ENCODE measurements around the gene FANCL.
A peak's percentile ranks its signal among the peaks of the same experiment; 100 is the strongest.
"Not testable (repeated sequence)": the region's sequence is repeated elsewhere in the genome, so short reads cannot be mapped to it uniquely, and the experiment has no call there.

FANCL gene

DNA sequence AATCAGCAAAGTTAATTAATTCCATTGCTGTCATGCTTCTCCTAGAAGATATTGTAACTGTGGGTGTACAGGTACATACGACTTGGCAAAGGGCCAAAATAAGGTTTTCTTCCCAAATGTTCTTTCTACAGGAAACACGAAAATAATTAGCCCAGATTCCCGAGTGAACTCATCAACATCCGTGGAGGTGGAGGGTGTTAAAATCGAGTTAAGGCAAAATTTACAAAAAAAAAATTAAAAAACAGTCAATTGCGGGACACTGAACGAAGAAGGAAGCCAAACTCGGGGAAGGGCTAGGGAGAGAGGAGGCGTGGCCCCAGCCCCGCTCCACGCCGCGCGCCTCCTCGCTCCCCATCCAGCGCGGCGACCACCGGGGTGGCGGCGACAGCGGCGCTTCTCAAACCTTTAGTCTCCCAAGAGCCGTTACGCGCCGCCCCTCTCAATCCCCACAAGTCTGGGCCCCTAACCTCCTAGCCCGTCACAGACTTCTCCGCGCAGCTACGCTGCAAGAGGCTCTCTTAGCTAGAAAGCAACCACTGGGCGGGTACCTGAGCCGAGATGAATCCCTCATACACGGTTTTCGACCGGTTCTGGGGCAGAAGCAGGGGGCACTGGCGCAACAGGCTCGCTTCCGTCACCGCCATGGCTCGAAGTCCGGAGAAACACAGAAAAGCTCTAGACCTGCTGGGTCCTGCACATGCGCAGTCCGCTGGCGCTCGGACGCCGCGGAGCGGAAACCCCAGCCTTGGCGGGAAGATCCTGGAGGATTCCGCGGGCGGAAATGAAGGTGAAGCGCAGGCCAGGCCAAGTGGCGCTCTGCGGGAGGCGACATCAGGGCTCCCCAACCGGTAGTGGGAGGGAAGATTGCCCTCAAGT, at the start of gene FANCL:
FANCL (minus strand) TSS at position 656 of the 876 bp plus-strand sequence; CDS start at position 644, 12 bp downstream.
- peak; percentile 65 to 73 for DNase-seq (ENCODE audit: extremely low read depth in 1 of 2, low read depth in 1 of 2)

DNA sequence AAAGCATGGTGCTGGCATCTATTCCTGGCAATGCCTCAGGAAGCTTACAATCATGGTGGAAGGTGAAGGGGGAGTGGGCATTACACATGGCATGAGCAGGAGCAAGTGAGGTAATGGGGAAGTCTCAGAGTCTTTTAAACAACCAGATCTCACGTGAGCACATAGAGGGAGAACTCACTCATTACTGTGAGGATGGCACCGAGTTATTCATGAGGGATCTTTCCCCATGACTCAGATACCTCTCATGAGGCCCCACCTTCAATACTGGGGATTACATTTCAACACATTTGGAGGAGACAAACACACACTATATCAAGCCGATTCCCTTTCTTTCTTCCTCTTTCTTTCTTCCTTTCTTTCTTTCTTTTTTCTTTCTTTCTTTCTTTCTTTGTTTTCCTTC, 47.9 kb upstream of the FANCL start:
- no peak for DNase-seq (ENCODE audit: extremely low read depth in 1 of 2, low read depth in 1 of 2)

DNA sequence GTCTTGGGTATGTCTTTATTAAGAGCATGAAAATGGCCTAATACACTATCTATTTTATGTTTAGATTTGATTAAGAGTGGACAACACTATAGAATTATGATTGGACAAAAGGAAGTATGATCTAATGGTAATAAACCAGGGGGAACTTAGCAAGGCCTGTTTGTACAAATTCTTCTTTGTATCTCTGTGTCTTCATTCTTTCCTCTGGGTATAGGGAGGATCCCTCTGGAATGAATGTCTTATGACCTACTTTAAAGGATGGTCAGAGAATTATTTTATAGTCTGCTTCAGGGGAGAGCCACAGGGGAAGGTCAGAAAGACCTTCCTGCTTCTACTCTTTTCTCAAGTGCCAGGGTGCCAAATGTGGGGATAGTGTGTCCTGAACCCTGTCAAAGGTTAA, 42.8 kb upstream of the FANCL start:
- DNase-seq (ENCODE audit: extremely low read depth in 1 of 2, low read depth in 1 of 2) = no peak

DNA sequence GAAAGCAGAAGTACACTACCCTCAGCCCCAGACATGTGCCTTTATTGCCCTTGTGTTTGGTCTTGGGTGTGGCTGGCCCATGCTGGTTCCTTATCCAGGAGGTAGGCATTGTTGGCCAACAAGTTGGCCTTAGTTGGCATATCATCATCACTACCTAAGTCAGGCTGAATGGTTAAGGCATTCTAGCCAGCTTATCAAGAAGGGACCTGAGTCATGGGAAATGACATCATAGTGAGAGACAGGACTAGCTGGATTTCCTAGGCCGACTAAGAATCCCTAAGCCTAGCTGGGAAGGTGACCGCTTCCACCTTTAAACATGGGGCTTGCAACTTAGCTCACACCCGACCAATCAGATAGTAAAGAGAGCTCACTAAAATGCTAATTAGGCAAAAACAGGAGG, 34.0 kb upstream of the FANCL start:
- not testable (repeated sequence) for DNase-seq (ENCODE audit: extremely low read depth in 1 of 2, low read depth in 1 of 2)

DNA sequence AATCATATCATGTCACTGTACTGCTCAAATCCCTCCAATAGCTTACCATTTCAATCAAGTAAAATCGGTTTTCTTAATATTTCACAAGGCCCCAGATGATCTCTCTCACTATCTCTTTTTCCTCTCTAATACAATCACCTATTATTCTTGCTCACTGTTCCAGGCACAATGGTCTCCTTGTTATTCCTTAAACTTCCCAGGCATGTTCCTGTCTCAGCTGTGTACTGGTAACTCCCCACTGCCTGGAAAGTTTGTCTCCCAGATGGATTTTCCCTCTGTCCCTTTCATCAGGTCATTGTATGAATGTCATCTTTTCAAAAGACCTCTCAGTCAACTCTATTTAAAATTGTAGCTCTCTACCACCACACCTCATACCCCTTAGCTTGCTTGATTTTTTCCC, 30.7 kb upstream of the FANCL start:
- DNase-seq (ENCODE audit: extremely low read depth in 1 of 2, low read depth in 1 of 2) = no peak

DNA sequence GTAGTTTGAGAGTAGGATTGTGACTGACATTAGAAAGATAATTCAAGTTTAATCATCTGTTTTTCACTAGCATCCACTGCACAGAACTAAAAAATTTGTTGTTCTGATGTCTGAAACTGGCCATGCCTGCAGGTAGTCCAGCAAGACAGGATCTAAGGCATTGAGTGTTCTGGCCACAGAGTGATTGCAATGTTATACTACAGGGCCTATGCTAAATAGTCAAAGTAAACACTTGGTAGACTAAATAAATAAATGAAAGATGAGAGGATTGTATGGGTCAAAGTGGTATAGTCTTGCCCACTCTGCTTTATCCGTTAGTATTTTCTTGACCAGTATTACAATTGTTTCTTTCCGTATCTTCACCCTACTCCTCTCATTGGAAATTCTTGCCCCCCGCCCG, 27.6 kb upstream of the FANCL start:
- DNase-seq (ENCODE audit: extremely low read depth in 1 of 2, low read depth in 1 of 2) = no peak

DNA sequence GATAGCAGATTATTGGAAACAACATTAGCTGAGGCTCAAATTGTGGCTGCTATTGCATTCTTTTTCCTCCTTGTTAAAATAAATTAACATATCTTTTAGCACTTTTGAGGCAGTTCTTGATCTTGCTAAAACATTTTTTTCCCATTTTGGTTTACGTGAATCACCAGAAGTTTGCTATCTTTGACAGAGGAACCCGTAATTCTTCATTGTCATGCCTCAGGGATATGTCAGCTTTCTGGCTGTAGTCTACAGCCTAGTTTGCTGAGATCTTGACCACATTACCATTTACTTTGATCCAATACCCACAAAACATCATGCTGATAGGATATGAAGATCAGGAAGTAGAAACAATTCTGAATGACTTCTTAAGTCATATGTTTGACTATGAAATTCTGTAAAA, 25.1 kb upstream of the FANCL start:
- no peak for DNase-seq (ENCODE audit: extremely low read depth in 1 of 2, low read depth in 1 of 2)

DNA sequence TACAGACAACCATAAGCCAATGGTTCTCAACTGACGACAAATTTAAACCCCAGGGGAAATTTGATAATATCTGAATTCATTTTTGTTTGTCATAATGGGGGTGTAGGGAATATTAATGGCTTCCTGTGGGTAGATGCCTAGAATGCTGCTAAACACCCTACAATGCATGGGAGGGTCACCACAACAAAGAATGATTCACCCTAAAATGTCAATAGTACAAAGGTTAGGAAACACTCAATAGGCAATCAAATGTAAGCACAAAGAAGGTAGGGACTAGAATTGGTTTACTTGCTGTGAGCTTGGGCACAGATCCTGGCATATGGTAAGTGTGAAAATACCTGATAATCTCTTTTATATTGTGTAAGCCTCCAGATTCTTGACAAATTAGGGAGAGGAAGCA, 20.1 kb upstream of the FANCL start:
- no peak for DNase-seq (ENCODE audit: extremely low read depth in 1 of 2, low read depth in 1 of 2)

DNA sequence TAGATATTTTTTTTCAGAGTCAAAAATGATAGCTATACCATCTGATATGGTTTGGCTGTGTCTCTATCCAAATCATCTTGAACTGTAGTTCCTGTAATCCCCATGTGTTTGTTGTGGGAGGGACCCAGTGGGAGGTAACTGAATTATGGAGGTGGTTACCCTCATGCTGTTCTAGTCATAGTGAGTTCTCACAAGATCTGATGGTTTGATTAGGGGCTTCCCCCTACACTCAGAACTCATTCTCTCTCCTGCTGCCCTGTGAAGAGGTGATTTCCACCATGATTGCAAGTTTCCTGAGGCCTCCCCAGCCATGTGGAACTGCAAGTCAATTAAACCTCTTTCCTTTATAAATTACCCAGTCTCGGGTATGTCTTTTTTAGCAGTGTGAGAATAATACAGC, 17.3 kb upstream of the FANCL start:
- peak in 1 of 2 donors; percentile 13 for DNase-seq (ENCODE audit: extremely low read depth in 1 of 2, low read depth in 1 of 2)

DNA sequence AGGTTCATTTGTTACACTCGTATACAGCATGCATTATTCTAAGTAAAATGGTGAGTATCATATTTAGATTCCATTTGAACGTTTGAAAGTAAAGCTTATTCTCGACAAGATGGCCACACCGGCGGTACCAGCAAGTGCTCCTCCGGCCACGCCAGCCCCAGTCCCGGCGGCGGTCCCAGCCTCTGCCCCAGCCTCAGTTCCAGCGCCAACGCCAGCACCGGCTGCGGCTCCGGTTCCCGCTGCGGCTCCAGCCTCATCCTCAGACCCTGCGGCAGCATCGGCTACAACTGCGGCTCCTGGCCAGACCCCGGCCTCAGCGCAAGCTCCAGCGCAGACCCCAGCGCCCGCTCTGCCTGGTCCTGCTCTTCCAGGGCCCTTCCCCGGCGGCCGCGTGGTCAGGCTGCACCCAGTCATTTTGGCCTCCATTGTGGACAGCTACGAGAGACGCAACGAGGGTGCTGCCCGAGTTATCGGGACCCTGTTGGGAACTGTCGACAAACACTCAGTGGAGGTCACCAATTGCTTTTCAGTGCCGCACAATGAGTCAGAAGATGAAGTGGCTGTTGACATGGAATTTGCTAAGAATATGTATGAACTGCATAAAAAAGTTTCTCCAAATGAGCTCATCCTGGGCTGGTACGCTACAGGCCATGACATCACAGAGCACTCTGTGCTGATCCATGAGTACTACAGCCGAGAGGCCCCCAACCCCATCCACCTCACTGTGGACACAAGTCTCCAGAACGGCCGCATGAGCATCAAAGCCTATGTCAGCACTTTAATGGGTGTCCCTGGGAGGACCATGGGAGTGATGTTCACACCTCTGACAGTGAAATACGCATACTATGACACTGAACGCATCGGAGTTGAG, 10.4 kb upstream of the FANCL start:
- not testable (repeated sequence) for DNase-seq (ENCODE audit: extremely low read depth in 1 of 2, low read depth in 1 of 2)

DNA sequence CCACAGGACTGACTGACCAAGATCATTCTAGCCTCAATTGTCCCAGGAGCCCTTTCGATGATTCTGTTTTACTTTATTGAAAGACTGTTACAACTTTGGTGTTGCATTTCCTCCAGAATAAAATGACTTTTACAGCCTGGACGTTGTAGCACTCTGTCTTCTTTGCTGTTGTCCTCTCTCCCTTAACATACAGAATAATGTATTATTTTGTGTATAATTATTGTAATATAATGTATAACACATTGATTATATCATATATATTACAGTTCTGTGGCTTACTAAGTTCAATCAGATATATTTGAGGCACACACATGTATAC, 380 bp upstream of the FANCL start:
- DNase-seq (ENCODE audit: extremely low read depth in 1 of 2, low read depth in 1 of 2) = no peak

DNA sequence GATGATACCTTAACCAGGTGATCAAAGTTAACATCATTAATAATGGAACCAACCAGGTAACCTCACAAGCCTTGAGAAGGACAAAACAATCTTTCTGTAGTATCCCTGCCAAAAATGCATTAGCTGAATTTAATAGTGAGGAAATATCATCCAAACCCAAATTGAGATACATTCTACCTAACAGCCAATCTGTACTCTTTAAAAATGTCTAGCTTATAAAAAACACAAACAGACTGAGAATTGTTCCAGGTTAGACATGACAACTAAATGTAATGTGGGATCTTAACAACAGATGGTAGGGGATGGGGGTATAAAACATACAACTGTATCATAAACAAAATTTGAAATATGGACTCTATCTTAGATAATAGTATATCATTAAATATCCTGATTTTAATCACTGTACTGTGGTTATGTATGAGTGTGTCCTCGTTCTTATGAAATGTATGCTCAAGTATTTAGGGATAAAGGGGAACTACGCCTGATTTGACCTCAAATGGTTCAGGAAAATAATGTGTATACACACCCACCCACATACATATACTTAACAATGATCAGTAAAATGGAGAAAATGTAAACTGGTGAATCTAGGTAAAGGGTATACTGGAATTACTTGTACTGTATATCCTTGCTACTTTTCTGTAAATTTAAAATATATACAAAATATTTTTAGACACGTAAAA, 1.7 kb downstream of the FANCL start:
- DNase-seq (ENCODE audit: extremely low read depth in 1 of 2, low read depth in 1 of 2) = no peak

DNA sequence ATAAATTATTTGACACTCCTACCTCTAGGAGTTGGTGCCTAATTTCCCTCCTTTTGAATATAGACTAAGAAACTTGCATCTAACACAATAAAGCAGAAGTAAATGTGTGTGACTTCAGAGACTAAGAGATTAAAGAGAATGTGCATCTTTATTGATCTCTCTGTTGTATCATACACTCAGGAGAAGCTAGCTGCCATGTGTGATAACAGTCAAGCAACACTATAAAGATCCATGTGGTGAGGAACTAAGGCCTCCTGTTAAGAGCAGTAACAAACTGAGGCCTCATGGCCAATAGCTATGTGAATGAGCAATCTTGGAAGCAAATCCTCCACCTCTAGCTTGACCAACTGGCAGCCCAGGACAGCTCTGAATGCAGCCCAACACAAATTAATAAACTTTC, 3.4 kb downstream of the FANCL start:
- no peak for DNase-seq (ENCODE audit: extremely low read depth in 1 of 2, low read depth in 1 of 2)

DNA sequence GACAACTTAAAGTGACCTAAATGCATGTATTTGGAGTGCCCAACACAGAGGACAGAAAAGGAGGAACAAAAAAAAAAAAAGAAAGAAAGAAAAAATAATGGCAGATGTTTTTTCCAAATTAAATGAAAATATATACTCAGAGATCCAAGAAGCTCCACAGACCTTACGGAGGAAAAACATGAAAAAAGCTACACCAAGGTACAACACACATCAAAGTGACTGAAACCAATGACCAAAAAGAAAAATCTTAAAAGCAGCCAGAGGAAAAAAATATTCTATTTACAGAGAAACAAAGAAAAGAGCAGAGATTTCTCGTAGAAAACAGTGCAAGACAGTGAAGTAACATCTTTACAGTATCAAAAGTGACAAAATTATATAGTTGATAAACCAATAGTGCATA, 5.1 kb downstream of the FANCL start:
- DNase-seq (ENCODE audit: extremely low read depth in 1 of 2, low read depth in 1 of 2) = no peak

DNA sequence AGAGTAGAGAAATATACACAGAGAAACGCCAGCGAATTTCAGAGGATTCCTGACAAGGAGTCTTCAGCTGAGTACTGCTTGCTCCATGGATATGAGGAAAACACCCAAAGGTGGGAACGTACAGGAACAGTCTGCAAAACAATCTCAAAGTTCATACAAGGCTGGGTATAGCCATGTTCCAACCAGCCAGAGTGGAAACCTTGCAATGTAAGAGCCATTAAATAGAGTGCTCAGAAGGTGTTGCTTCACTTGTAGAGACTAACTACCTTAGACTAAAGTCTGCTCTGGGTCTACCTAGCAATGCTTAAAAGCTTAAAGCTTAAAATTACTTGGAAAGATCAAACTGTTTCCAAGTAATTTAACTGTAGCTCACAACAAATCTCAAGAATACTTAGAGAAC, 6.0 kb downstream of the FANCL start:
- no peak for DNase-seq (ENCODE audit: extremely low read depth in 1 of 2, low read depth in 1 of 2)

DNA sequence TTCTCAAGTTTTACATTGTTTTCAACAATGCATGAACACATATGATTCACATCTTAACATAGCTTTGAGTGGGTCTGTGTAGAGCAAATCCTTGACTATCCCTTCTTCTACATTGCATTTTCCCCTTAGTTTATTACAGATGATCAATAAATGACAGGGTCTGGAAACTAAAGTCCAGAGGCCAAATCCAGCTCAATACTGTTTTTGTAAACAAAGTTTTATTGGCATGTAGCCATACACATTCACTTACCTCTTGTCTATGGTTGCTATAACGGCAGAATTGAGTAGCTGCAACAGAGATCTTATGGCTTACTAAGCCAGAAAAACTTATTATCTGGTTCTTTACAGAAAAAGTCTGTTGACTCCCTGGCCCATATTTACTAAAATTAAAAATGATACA, 12.8 kb downstream of the FANCL start:
- no peak for DNase-seq (ENCODE audit: extremely low read depth in 1 of 2, low read depth in 1 of 2)

DNA sequence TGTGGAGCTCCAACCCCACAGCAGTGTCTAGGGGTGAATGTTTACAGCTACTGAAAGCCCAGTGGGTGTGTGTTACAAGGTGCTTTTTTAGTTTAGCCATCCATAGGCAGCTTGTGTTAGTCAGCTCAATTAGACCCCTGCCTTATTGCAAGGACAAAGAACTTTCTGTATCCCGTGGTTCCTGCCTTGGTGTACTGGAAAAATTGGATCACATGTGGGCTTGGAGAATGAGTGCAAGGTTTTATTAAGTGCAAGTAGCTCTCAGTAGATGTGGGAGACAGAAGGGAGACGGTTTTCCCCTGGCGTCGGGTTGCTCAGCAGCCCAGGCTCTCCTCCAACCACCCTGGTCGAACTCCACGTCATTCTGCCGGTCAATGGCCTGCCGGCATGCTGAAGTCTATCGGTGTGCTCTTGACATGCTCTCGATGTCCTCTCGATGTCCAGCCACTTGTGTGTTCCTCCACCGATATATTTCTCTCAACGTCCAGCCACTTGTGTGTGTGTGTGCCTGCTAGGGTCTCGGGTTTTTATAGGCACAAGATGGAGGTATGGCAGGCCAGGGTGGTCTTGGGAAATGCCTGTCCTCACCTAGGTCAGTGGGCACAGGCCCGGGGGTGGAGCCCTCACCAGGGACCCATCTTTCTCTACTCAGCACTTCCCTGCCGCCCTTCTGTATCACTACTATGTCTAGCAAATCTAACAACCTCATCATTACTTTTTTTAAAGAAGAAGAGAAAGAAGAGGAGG, 13.8 kb downstream of the FANCL start:
- no peak for DNase-seq (ENCODE audit: extremely low read depth in 1 of 2, low read depth in 1 of 2)

DNA sequence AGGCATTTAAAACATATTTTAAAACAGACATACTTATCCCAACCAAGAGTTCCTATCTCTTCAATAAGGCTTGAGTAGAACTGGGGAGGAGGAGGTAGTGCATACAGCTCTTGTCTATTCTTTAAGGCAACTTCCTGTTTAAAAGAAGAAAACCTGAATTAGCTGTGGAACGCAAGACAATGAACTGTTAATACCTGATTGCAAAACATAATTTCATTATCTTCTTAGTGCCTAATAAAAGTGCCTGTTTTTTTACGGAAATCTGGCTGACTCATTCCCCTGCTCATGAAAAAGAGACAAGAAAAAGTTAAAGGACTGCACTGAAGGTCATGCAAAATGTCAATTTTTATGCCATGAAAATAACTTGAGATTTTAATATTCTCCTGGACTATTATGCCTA, 19.2 kb downstream of the FANCL start:
- no peak for DNase-seq (ENCODE audit: extremely low read depth in 1 of 2, low read depth in 1 of 2)

DNA sequence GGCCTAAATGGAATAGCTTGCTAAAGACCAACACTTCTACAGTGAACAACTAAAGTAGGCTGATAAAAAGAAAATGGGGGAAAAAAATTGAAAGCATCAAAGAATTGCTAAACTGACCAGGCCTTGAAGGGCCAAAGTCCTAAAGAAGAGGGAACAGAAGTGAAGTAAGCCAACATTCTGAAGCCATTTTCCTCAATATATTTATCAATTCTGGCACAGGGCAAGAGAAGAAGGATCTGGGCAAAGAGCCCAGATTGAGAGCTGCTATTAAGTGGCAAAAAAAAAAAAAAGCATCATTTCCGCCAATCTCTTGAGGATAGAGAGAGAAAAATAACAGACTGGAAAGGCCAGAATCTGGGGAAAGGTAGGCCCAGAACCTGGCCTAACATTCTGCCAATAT, 25.7 kb downstream of the FANCL start:
- DNase-seq (ENCODE audit: extremely low read depth in 1 of 2, low read depth in 1 of 2) = no peak

DNA sequence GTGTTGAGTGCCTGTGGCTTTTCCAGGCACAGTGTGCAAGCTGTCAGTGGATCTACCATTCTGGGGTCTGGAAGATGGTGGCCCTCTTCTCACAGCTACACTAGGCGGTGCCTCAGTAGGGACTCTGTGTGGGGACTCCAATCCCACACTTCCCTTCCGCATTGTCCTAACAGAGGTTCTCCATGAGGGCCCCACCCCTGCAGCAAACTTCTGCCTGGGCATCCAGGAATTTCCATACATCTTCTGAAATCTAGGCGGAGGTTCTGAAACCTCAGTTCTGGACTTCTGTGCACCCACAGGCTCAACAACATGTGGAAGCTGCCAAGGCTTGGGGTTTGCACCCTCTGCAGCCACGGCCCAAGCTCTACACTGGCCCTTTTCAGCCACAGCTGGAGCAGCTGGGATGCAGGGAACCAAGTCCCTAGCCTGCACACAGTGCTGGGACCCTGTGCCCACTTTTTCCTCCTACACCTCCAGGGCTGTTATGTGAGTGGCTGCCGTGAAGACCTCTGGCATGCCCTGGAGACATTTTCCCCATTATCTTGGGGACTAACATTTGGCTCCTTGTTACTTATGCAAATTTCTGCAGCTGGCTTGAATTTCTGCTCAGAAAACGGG, 30.1 kb downstream of the FANCL start:
- not testable (repeated sequence) for DNase-seq (ENCODE audit: extremely low read depth in 1 of 2, low read depth in 1 of 2)

Data from stimulated activated CD8-positive, alpha-beta memory T cell treated with anti-CD3 and anti-CD28 coated beads, Interleukin-7, amount 100 ng/mL, for 48 hours (primary cell).